SK-N-SH (cell line): ENCODE measurements around the gene VTN.

Experiments
- CTCF ChIP-seq: fragments of 200-600 bp; sonication (generic); IDR thresholded peaks from 2 replicates; pipeline ENCODE4 v1.6.1; 2017; ENCODE audit warnings: antibody characterized with exemption, mild to moderate bottlenecking, moderate library complexity
- MAX ChIP-seq: IDR thresholded peaks from 2 replicates; pipeline ENCODE4 v1.4.0; 2012; ENCODE audit warnings: low read depth

GRCh38 chr17:28395426-28395825, 25.3 kb upstream of the VTN start:
- TF ChIP-seq CTCF, result no peak
- no peak for TF ChIP-seq MAX
